Effector CD4-positive, alpha-beta T cell (primary cell): ENCODE results near the gene EN1.

Experiments
- DNase-seq: peaks from one replicate; pipeline ENCODE4 v3.0.0-alpha.2; 2020

Gene EN1

DNA sequence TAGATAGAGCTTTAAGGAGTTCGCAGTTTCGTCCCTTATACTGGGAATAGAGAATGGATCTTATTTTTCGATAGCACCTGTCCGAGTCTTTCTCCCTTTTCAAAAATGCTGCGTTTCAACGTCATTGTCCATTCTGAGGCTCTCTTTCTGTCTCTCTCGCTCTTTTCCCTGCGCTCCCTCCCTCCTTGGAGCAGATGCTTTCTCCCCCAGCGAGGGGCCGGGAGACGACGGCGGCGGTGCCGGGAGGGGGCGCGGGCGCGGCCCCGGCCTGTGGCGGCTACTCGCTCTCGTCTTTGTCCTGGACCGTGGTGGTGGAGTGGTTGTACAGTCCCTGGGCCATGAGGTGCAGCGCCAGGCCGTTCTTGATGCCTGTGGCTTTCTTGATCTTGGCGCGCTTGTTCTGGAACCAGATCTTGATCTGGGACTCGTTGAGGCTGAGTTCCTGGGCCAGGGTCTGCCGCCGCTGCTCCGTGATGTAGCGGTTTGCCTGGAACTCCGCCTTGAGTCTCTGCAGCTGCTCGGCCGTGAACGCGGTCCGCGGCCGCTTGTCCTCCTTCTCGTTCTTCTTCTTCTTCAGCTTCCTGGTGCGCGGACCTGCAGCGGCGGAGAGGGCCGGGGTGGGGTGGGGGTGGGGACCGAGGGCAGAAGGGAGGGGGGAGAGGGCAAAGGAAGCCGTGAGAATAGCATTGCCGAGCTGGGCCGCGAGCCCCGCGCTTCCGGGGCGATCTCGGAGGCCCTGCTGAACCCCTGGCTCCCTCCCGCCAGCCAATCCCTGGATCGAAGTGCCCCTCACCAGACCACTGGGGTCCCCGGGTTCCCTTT is 4.6 kb downstream of the EN1 start:
- DNase-seq = no peak

DNA sequence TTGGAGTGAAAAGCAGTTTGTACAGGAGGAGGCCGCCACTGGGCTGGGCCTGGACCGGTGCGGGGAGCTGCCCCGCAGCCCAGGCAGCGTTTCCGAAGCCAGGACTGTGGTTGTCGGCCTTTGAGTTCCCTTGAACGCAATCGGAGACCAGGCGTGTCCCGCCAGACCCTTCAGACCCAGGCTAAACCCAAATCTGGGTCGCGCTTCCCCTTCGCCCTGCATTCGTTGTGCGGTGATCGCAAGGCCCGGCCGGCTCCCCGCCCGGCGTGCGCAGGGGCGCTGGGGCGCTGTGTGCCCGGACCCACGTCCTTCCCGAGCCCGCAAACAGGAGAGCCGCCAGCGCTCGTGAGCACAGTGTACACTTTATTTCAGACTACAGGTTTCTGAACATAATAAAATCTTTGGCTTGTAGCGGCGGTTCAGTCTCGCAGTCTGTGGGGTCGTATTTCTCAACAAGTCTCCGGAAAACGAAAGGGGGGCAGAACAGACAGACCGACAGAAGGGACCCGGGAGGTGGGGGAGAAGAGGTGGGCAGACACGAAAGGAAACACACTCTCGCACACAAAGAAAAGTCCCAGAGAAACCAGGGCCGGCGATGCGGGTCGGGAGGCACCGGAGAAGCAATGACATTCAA is 5.5 kb downstream of the EN1 start:
- DNase-seq = no peak

DNA sequence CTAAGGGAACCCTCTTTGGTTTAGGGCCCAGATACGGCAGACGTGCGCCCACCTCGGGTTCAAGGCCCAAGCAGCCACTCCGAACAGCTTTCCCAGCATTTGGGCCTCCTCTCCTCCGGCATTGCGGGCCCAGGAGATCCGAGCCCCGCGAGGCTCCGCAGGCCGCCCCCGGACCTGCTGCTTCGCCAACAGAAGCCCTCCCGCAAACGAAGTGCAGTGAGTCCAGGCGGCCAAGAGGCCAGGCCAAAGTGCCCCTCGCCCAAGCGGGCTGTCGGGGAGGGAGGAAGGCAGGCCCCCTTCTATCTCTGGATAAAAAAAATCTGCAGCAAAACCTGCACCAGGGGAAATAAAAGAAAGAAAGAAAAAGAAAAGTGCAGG is 6.0 kb downstream of the EN1 start:
- DNase-seq = no peak

DNA sequence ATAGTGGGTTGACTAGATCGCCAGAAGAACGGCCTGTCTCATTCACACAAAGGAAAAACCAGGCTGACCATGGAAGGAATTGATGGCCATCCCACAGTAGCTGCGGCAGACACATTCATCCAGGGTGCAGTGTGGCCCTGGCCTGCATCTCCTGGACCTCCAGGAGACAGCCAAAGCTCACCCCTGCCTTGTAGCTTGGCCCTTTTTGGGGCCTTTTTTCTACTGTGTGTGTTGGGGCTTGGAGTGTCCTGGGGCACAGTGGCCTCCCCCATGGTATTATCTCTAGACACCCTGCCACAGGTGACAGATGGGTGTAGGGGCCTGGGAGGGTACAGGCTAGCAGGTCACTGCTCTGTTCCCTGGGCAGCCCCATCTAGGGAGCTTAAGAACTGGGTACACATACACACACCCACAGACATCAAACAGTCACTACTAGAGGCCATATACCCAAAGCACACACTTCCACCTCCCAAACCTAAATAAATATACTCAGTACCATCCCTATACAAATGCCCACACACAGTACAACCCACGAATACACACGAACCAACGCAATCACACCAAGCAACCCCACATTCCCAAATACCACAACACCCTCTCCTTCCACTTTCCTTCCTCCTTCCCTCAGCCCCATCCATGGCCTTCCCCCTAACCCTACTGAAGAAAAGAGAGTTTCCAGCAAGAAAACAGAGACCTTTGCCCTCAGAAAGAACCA is 8.6 kb downstream of the EN1 start:
- no peak for DNase-seq

DNA sequence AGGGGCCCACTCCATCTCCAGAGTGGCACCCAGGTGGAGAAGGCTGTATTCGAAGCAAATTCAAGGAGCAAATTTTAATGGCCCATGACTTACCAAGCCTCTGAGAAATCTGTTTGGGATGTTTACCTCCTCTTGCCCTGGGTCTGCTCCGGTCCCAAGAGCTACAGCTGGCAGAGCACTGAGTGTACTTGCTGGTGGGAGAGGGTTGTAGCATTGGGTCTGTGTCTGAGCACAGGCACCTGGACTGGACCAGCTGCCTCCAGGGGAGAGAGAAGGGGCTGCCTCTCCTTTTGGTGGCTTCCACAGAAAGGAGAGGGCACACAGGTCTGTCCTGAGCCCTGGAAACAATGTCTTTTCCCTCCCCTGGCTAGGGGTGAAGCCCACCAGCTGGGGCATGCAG is 9.8 kb downstream of the EN1 start:
- DNase-seq = no peak

DNA sequence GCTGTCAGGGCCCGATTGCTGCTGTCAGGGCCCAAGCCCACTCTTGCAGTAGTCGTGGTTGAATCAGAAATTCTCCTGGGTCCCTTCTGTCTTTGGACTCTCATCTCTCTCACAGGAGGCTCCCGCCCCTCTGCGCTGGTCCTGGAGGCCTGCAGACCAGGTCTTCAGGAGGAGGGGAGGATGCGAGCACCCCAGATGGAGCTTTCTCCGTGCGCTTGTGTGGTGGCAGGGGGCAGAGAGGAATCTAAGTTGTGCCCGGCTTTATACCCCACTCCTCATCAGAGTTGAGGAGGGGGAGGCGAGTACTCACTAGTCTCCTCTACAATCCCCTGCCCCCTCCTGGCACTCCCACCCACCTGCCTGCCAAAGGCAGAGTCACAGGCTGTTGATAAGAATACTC is 10.4 kb downstream of the EN1 start:
- DNase-seq = no peak

DNA sequence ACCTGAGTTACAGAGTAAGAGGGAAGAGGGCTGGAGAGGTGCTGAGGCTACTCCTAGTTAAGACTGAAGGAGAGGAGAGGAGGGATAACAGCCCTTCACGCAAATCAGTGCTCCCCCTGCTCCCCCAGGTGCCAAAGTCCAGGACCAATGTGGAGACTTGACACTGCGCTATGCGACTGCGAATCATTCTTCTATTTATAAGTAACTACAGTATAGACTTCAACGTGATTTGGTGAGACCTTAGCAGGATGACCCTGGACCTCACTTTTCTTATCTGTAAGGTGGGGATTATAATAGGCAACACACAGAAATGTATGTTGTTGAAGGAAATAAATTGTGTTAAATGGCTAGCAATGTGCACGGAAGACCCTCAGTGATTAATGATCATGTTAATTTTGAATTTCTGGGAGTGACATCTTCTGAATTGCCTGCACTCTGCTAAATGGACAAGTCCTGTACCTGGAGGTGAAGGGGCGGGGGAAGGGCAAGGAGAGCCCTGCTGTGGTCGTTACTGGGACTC is 11.0 kb downstream of the EN1 start:
- no peak for DNase-seq

DNA sequence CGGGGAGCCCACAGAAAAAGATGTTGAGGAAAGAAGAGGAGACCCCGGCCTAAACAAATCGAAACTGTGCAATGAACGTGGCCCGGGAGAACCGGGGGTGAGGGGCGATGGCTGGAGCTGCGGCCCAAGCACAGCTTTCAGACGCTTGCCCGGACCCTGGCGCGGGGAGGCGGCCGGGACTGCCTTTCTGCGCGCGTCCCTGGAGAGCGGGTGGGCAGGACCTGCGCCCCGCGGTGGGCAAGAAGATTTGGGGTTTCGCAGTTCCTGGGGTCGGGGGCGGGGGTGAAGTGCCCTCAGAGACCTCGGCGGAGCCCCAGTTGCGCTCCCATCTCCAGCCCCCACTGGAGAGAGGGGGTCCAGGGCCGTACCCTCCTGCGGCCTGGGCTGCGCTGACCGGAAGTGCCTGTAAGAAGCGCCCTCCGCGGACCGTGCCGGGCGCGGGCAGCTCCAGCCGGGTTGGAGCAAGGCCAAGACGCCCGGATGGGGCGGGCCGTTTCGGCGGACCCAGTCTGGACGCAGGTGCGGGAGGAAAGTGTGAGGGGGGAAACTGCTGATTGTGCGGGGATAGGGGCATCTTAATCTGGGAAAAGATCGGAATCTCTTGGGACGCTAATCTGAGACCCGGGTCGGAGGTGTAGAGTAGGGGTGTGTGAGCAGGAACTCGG is 11.6 kb downstream of the EN1 start:
- no peak for DNase-seq

DNA sequence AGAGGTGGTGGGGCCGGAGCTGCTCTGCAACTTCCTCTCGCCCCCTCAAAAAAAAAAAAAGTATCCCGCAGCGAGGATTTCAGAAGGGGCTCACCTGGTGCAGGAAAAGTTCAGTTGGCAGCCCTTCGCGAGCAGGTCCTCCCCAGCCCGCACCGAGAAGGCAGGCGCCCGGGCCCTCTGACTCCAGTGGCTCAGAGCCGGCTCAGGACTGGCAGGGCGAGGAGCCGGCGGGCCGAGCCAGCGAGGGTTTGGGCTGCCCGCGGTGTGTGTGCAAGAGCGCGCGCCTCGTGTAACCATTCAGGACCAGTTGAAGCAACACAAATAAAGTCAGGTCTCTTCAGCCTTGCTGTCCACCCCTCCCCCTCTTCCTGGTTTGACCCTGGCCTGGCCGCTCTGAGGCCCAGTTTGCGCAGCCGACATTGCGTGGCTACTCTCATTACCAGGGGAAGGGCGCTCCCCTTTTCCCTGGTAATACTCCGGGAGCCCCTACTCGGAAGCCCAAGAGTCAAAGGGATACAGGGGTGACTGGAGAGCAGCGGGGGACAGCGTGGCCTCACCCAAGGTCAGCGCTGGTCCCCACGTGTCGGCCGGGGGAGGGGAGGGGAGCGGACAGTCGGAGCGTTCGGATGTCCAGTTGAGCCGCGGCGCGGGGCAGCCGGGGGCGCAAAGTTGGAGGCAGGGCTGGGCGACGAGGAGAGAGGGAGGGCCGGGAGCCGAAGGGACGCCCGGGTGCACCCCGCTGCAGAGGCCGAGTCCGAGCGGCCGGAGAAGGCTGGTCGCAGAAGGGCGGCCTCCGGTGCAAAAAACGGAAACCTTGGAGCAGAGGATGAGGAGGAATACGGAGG is 12.3 kb downstream of the EN1 start:
- no peak for DNase-seq

DNA sequence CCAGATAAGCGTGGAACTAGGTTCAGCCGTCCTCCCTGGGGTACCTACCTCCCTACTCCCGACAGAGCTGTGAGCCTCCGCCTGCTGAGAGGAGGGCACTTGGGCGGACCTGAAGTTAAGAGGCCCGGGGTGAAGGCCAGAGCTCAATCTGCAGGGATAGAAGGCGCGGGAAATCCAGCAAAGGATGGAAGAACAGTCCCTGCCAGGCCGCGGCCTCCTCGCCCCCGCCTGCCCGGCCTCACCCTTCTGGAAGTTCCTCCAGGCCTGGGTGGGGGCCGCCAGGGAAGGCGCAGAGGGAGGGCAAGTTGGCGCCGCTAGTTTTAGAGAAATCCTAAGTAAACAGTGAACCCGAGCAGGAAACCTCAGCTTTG is 13.0 kb downstream of the EN1 start:
- no peak for DNase-seq

DNA sequence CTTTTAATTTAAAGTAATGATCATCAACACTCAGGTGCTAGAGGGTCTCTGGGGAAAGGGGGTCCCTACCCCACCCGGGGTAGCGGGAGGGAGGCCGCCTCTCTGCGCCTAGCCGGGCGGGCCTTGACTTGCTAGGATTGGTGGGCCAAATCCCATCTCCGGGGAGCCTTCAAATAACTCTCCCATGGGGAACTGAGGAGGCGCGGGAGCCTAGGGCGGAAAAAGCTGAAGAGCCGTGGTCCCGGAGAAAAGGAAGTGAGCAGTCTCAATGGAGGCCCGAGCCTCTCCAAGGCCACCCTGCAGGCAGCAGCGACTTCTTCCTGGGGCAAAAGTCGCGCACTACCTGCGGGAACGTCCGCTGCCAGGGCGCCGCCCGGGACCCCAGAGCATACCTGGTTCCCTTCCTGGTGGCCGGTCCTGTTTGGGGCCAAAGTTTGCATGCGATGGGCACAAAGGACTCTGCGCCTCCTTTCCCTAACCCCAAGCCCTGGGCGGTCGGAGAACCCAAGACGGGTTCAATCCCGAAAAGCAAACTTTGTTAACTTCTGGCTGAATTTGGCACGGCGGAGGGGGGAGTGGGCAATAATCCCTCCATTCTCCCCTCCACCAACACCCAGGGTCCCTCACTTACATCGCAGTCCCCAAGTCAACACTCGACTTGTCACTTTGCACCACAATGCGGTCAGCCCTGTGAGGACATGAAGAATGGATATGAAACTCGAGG is 13.6 kb downstream of the EN1 start:
- no peak for DNase-seq

DNA sequence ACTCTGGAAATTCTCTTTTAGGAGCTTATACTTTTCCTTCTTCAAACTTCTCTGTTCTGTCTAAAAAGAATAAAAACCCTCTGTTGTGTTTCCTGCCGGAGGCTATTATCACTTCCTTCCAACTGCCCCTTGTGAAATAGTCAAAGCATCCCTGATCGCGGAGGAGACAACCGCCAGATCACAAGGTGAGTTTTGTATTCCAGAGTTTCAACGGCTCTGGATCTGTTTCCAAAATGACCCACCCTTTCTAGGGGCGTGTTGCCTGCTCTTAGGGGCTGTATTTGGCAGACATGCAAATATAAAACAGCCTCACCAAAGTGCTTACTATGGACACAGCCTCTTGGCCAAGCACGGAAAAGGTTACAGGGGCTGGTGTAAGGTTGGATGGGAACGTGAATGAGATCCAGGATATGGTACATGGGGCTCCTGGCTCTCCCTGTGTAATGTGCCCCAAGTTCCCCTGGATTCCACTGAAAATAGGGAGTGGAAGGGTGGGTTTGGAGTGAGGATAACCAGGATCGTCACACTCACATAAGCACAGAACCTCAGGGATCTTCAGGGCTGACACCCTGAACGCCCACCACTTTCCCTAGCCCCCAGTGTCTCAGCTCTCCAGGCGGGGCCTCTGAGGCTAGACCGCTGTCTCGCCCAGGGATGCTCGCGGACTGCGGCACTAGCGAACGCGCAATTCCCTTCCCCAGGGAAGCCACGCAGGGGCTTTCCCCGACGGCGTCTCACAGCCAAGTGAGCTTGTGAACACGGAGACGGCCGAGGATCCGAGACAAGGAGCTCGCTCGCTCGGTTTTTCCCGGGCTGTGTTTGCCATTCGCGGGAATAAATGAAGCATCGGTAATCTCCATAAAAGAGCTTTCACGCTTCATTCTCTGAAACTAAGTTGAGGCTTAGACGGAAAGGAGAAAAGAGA is 14.4 kb downstream of the EN1 start:
- no peak for DNase-seq

DNA sequence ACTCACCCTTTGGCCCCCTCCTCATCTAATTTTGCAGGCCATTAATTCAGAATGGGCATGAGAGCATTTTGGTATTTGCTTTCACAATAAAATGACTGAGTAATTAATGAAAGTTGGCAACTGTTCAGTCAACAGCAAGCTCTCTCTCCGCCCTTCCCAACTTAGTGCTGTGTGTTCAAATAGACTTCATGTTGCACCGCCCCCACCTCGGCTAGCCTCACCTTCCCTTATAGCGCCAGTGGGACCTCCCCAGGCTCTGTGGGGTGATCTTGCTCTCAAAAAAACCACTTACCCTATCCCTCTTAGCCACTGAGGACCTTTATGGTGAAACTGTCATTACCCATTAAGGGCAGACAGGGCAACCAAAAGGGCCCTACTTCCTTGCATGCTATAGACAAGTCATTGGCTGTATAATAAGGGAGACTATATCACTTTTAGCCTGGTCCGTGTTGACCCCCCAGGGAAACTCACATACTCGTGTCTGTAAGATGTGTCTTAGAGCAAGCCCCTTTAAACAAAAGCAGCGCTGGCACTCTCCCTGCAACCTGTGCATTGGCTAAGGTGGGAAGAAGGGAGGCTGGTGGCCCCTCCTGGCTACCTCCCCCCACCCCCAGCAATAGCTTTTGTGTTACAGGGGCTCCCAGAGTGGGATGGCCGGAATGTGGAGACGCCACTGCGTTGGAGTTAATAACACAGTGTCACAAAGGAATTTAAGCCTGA is 15.2 kb downstream of the EN1 start:
- no peak for DNase-seq

DNA sequence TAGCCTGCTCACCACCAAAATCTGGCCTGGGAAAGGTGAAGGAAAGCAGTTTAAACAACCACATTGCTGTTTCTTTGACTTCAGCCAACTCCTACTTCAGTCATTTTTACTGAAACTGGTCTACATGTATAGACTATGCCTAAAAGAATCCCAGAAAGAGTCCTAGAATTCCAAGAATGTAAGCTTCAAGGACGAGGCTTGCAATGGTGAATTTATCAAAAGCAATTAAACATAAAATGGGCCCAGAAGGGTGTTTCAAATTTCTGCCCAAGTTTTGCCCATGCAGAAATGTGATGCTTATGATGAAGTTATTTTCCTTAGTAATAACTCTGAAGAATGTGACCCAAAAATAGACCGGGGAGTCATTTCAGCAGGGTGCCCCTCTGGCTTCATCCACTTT is 16.6 kb downstream of the EN1 start:
- no peak for DNase-seq

DNA sequence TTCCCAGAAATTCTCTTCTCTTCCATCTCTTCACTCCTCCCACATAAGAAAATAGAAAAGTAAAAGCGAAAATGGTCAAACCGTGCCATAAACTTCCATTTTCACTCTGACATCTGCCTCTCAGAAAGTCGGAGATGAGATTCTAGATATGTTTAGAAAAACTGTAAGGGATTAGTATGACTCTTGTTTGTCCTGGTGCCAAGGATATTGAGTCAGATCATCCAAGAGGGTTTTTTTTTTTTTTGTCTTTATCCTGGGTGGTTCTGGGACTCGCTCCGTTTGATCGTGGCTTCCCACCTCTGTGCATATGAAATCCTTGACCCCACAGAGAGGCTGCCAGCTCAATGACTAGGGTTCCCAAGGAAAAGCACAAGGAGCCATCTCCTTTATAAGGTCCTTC is 17.3 kb downstream of the EN1 start:
- no peak for DNase-seq

DNA sequence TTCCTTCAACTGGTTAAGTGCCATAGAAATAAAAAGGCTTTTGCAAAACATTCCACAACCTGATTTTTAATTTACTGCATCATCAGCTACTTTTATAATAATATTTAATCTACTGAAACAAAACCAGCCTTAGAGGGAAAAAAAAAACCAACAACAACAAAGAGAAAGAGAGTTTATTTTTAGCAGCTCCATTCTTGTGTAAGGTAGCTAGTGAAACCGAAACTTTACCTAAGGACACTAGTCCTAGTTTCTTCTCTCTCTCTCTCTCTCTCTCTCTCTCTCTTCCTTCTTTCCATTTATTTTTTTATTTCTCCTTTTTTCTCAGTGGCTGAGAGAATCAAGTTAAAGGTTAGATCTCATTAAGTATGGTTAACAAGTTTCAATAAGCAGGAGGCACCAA is 21.4 kb downstream of the EN1 start:
- no peak for DNase-seq

DNA sequence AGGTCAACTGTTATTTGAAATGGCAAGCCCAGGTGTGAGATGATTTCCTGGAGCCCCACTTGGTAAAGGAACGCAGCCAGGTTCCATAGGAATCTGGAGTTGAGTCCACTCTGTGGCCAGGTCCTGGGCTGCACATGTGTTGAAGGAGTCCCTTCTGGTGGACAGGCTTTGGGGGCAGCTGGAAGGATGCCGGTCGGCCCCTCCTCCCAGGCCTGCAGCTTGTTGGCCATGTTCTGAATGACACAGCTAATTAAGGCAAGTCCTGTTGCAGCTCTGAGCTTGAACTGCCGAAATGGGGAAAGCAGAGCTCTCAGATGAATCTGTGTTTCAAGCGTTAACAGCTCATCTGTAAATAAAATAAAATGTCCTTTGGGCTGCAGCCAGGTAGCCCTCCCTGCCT is 23.8 kb downstream of the EN1 start:
- no peak for DNase-seq

DNA sequence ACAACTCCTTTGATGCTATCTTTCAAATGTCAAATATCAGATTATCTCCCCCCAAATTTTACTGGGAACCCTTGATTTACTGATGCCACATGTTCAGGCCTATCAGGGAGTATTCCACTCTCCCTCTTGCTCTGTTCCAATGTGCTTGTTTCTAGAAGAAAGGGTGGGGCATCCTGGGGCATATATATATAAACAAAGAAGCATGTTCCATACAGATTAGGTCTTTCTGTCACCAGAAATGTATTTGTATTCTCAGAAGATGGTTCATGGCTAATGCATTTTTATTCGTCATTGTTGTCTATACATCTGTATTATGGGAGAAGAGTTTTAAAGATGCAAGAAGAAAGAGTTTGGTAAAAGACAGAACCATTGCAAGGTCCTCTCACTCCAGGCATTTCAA is 24.9 kb downstream of the EN1 start:
- no peak for DNase-seq

DNA sequence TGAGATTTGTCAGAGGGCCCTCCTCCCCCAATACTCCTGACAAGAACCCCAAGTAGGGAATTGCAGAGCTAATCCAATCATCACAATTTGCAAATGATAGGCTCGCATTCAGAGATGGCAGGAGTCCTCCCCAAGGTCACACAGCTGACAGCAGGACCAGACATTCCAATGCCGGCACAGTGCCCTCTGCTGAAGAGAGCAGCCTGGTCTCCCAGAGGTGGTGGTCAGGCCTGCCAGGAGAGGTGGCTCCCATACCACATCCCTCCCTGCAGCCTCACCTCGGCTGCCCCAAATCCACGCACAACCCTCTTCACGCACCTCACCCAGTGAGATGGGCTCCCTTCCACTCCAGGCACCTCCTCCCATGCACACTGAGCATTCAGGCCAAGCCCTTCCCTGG is 25.4 kb downstream of the EN1 start:
- DNase-seq = no peak

DNA sequence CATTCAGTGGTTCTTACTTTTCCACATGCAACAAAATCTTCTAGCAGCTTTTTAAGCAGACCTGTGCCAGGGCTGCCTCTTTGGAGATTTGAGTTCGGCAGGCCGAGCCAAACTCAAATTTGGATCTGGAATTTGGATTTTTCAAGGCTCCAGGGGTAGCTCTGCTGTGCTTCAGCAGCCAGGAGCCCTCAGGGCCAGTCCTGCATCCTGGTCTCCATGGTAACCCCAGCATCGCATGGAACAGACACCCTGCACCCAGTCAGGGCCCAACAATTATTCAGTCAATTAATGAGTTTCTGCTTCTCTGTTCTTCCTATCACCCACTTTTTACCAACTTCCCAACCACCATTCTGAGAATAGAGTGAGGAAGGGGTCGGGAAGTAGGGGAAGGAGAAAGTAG is 30.0 kb downstream of the EN1 start:
- no peak for DNase-seq
